HAP-1 (cell line): ENCODE data around the gene DHX58.

Source experiments
- DNase-seq, 2 experiments: peaks; one replicate each; pipeline ENCODE4 v3.0.0-alpha.2; 2016 to 2020; ENCODE audit warnings: low spot score in 2 of 2
- H3K27me3 ChIP-seq: fragments of 250-450 bp; sonication (Bioruptor Pico); 2 replicates; pipeline ENCODE4 v1.5.1; 2020; ENCODE audit warnings: low read depth, mild to moderate bottlenecking, moderate library complexity
- H3K36me3 ChIP-seq: fragments of 250-450 bp; sonication (Bioruptor Pico); replicated peaks from 2 replicates; pipeline ENCODE4 v1.5.1; 2020; ENCODE audit warnings: mild to moderate bottlenecking
- H3K4me1 ChIP-seq: fragments of 250-450 bp; sonication (Bioruptor Pico); 2 replicates; pipeline ENCODE4 v1.5.1; 2020; ENCODE audit warnings: mild to moderate bottlenecking
- H3K4me3 ChIP-seq: fragments of 250-450 bp; sonication (Bioruptor Pico); 2 replicates; pipeline ENCODE4 v1.5.1; 2020; ENCODE audit warnings: mild to moderate bottlenecking, moderate library complexity
- H3K9me3 ChIP-seq: fragments of 250-450 bp; sonication (Bioruptor Pico); 2 replicates; pipeline ENCODE4 v1.5.1; 2020; ENCODE audit warnings: mild to moderate bottlenecking, moderate library complexity
- in situ Hi-C: fragments of 300-500 bp; cut with MboI; formaldehyde crosslinking; loops from 3 replicates; pipeline ENCODE4 v1.14.3; 2020; ENCODE audit warnings: low sequenced_read_pairs, inconsistent platforms, mixed read lengths

DHX58 gene

DNA sequence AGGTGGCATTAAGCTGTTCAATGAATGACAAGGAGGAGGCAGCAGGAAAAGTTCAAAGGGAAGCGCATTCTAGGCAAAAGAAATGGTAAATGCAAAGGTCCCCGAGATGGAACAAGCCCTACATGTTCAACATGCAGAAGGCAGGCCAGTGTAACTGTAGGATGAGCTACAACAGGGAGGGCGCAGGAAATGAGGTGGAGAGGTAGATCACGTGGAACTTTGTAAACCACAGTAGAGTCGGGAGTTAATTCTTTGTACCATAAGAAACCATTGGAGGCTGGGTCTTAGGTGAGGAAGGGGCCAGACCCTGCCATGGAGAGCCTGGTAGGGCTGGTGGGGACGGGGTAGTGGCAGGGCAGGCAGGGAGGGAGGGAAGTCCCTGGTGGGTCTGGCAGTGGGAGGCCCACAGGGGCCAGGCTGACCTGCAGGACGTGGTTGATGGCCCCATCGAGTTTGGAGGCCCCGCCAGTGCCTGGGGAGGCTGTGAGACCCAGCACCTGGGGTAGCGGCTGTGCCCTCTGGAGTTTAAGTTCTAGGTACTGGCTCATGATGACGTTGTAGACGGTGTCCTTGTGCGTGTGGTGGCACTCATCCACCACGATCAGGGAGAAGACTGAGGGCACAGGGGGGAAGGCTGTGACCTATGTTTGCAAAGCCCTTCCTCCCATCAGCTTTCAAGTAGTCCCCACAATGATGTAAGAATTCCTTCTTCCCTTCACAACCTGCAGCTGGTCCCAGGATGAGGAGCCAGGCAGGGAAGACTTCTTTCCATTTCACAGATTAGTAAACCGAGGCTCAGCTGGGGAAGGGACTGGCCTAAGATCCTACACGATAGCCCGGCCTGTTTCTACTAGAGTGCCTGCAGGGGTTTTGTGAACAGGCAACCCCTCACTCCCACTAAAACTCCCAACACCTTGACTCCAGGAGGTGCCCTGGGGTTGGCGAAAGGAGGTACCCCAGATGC is 1.9 kb downstream of the DHX58 start:
- H3K4me3 ChIP-seq, result no peak overlapping the region
- in situ Hi-C loops, result loop anchor here (5.0 kb wide), 1 partner anchor 83 kb away; no protein-coding TSS in a partner anchor
- H3K4me1 ChIP-seq, result no peaks in the 10 kb centered on the region
- no peaks in the 10 kb centered on the region for H3K27me3 ChIP-seq
- DNase-seq, result no peak
- peaks cover 23% of the 10 kb centered on the region for H3K36me3 ChIP-seq
- H3K9me3 ChIP-seq, result no peaks in the 10 kb centered on the region

DNA sequence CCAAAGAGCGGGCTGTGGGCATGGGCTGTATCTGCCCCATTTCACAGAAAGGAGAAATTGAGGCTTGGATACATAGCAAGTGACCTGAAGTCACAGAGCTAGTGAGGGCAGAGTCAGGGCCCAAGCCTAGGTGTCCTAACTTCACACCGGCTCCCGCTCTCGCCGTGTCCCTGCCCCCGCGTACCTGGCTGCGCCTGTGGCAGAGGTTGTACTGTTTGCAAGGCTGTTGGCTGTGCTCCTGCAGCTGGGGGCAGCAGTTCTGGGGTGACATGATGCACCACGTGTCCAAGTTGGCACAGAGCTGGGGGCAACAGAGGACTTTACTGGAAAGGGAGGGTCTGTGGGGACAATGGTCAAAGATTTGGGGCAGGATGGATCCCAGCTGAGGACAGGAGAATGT is 3.4 kb downstream of the DHX58 start:
- Histone ChIP-seq H3K27me3 (no peaks in the 10 kb centered on the region), H3K36me3 (peaks cover 14% of the 10 kb centered on the region), H3K4me3 (no peak overlapping the region), H3K9me3 (no peaks in the 10 kb centered on the region), H3K4me1 (no peaks in the 10 kb centered on the region)
- DNase-seq, result no peak
- in situ Hi-C loops, result no loop called here

DNA sequence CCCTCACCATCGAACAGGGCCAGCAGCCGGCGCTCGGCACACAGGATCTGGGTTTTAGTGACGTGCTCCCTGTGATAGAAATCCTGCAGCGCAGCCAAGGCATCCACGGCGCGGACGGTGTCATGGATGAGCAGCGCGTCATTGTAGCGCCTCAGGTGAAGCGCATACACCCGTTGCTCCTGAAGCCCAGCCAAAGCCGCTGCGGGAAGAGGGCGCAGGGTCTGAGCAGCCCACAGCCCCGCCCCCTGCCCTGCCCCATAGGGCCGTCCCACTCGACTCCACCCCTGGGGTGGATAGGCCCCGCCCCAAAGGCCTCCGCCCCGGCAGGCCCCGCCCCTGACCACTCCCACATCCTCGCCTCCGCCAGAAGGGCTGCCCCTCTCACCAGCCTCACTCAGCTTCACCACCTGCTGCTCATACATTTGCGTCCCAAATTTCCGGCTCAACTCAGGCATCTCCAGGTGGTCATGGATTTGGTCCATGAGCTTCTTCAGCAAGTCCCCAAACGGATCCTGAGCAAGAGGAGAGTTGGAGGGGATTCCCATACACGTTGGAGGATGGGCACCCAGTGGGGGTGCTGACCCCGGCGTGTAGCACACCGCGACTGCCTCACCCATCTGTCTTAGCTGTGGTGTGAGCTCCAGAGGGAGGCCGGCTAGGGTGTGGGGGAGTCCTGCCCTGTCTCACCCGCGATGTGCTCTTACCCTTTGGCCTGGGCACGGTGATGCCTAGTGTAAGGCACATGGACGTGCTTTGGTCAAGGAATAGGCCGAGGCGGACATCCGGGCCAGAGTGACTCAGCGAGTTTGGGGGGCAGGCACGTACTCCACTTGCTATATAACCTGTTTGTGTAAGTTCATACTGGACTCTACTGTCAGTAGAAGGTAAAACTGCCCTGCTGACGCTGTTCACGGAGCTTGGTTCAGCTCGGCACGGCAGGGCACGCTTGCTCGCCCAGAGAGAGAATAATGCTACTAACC is 4.6 kb downstream of the DHX58 start:
- Histone ChIP-seq H3K4me3 (no peak overlapping the region), H3K4me1 (no peaks in the 10 kb centered on the region), H3K27me3 (no peaks in the 10 kb centered on the region), H3K36me3 (peaks cover 2% of the 10 kb centered on the region), H3K9me3 (no peaks in the 10 kb centered on the region)
- peak; percentile 45 to 88 for DNase-seq
- in situ Hi-C loops, result no loop called here

DNA sequence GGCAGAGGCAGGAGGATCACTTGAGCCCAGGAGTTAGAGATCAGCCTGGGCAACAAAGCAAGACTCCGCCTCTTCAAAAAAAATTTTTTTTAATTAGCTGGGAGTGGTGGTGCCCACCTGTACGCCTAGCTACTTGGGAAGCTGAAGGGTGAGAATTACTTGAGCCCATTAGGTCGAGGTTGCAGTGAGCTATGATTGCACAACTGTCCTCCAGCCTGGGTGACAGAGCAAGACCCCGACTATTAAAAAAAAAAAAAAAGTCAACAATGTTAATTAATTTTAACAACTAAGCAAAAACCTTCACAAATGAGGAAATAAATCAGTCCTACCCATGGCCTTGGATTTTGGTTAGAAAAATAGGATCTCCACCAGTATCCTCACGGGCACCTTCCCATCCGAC is 5.4 kb downstream of the DHX58 start:
- Histone ChIP-seq H3K27me3 (no peaks in the 10 kb centered on the region), H3K9me3 (no peaks in the 10 kb centered on the region), H3K4me1 (no peaks in the 10 kb centered on the region), H3K4me3 (no peak overlapping the region), H3K36me3 (no peaks in the 10 kb centered on the region)
- DNase-seq, result no peak
- in situ Hi-C loops, result no loop called here

DNA sequence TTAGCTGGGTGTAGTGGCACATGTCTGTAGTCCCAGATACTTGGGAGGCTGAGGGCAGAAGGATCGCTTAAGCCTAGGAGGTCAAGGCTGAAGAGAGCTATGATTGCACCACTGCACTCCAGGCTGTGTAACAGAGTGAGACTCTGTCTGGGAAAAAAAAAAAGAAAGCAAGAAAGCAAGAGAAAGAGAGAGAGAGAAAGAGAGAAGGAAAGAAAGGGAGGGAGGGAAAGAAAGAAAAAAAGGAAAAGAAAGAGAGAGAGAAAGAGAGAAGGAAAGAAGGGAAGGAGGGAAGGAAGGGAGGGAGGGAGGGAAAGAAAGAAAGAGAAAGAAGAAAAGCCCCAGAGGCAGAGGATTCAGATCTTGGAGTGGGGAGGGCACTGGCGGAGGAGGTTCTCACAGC is 6.5 kb downstream of the DHX58 start:
- DNase-seq, result no peak
- in situ Hi-C loops, result no loop called here
- no peaks in the 10 kb centered on the region for H3K36me3 ChIP-seq

DNA sequence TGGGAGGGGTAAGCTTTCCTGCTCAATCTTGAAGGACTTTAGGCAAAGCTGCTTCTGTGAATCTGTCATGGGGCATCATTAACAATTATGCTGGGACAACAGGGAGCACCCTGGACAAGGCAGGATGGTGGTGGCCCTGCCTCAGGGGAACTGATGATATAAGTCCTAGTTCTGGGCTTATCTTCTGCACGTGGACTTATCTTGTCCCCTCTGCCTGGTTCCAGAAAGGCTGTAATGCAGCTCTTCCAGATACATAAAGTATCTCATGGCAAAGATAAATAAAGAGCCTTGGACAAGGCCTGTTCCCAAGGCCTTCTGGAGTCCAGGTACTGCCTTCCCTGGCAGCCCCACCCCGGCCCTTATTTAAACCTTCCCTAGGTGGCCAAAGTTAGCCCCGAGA is 8.2 kb downstream of the DHX58 start:
- Histone ChIP-seq H3K9me3 (no peaks in the 10 kb centered on the region), H3K27me3 (no peaks in the 10 kb centered on the region), H3K36me3 (no peaks in the 10 kb centered on the region), H3K4me1 (no peaks in the 10 kb centered on the region), H3K4me3 (no peak overlapping the region)
- in situ Hi-C loops, result no loop called here
- DNase-seq, result no peak

More for the DNA sequence above, 6.5 kb downstream of the DHX58 start:
- Histone ChIP-seq H3K4me1 (no peaks in the 10 kb centered on the region), H3K27me3 (no peaks in the 10 kb centered on the region), H3K4me3 (no peak overlapping the region), H3K9me3 (no peaks in the 10 kb centered on the region)

DNA sequence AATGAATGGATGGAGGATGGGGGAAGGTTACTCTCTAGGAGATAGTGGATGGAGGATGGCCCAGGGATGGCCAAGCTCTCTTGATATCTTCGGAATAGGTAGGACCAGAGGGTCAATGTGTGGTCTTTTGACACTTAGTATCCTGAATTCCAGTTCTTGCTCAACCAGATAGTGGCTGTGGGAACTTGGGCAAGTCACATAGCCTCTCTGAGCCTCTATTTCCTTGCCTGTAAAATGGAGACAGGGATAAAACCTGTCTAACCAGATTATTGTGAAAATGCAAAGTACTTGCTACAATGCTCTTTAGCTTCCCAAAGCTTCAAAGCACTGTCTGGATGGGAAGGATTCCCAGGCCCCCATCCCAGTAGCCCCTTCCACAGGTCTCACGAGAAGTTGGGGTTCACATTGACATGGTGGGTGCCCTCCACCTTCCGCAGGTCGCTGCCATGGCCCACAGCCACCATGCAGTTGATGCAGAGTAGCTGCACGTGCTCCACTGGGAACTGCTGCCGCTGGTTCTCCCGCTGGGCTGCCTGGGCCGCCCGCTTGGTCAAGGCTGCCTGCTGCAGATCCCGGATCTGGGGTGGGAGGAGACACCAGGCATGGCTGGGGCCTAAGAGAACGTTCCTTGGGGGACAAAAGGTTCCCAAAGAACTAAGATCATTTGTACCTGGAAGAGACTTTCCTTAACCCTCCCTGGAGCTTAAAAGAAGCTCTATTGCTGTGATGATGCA is 9.1 kb downstream of the DHX58 start:
- DNase-seq, result no peak
- Histone ChIP-seq H3K27me3 (no peaks in the 10 kb centered on the region), H3K36me3 (no peaks in the 10 kb centered on the region), H3K4me3 (no peak overlapping the region), H3K4me1 (no peaks in the 10 kb centered on the region), H3K9me3 (no peaks in the 10 kb centered on the region)
- in situ Hi-C loops, result no loop called here

DNA sequence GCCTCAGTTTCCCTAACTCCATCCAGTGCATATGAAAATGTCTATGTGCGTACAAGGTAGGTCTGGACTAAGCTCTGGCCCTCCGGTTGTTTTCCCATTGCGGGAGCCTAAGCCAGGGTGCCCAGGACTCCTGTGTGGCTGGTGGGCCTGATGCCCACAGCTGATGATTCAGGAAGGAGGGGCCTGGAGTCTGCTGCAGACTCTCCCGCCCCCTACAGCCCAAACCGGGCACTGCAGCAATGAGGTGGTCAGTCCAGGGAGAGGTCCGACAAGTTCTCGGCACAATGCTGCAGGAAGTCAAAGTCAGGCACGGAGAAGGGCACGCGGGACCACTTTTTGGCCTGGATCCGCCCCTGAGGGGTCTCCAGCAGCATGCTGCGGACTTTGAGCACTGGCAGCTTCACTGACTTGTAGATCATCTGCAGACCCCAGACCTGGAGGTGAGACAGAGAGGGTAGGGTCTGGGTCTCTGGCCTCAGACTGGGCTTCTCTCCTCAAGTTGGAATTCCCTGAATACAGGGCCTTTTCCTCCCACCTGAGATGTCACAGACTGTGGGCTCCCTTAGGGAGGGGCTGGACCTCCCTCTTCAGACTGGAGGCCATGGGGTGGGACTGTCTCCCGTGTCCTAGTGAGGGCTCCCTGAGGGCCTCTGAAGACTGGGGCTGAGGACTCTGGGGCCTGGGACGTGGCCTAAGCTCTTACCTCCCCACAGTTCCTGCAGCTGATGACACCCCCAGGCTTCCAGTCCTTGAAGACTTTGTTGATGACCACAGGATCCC is 10.8 kb downstream of the DHX58 start:
- Histone ChIP-seq H3K4me3 (no peak overlapping the region), H3K27me3 (no peaks in the 10 kb centered on the region), H3K4me1 (peaks cover 3% of the 10 kb centered on the region; the same call in 1 of the 2 replicates), H3K36me3 (no peaks in the 10 kb centered on the region), H3K9me3 (no peaks in the 10 kb centered on the region)
- in situ Hi-C loops, result no loop called here
- DNase-seq, result peak; percentile 18 to 92

DNA sequence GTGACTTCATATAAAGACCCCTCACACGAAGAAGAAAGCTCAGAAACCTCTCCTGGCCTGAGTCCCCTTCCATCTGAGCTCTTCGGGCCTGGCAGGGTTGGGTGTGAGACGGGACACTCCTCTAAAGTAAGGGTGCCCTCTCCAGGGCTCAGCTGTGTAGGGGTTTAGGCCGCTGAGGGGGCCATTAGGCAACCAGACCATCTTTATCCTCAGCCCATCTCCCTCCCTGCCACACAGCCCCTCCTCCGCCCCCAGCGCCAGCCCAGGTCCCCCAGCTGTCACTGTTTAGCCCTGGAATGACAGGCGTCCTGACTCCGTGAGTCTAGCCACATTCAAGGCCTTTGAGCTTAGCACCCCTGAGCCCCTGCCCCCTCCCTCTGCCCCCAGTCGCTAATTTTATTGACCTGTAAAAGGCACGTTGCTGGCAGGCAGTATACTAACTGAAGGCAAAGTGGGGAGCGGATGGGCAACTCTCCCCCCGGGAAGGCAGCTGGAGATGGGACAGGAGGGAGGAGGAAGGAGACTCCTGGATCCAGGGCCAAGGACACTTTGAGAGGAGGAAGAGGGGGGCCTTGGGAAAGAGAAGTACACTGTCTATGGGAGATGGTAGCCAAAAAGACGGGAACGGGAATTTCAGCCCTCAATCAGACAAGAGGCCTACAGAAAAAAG is 13.6 kb downstream of the DHX58 start:
- Histone ChIP-seq H3K27me3 (no peaks in the 10 kb centered on the region), H3K4me3 (no peak overlapping the region), H3K36me3 (no peaks in the 10 kb centered on the region), H3K9me3 (no peaks in the 10 kb centered on the region), H3K4me1 (peaks cover 3% of the 10 kb centered on the region; the same call in 1 of the 2 replicates)
- no peak for DNase-seq
- in situ Hi-C loops, result no loop called here

DNA sequence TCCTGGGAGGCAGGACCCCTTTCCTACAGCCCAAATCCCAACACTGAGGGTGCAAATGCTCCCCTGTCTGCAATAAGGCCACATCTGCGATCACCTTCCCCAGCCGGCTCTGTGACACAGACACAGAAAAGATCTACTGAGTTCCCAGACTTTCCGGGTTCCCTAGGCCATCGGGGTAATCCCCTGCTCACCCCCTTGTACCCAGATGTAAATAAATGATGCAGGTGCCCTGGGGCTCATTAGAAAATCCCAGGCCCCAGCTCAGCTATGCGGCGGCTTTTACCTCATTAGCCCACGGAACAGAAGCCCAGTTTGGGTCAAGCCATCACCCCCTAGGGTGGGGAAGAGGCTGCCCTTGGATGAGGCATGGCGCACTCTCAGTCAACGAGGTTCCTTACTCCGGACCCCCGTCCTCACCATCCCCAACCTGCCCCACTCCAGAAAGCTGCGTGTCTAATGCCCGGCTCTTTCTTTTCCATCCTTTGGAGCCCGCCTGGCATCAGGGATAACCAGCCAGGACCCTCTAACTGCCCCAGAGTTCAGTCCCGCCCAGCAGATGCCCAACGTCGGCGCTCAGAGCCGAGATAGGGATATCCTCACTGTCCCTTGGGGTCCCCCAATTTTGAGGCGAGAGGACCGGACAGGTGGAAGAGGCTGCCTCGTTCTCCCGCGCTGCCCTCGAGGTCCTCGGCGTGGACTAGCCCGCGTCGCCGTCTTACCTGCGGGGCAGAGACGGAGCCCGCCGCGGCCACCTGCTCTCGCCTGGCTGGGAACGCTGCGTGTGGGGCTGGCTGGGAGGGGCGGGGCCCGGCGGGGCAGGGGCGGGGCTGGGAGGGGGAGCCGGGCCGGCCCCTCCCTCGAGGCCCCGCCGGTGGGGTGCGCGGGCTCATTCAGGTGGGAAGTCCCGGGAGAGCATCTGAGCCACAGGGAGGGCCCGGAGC is 14.6 kb downstream of the DHX58 start, which contains the start of gene ZNF385C:
TSS of gene ZNF385C (minus strand) at position 783 of the 941 bp plus-strand sequence. CDS start 35,417 bp downstream, outside the sequence.
- H3K4me1 ChIP-seq, result peaks cover 3% of the 10 kb centered on the region; the same call in 1 of the 2 replicates
- in situ Hi-C loops, result no loop called here
- no peaks in the 10 kb centered on the region for H3K9me3 ChIP-seq
- no peaks in the 10 kb centered on the region for H3K36me3 ChIP-seq
- H3K27me3 ChIP-seq, result no peaks in the 10 kb centered on the region
- peak in 1 of 2 experiments; percentile 47 for DNase-seq
- no peak within 1 kb of the TSS for H3K4me3 ChIP-seq

DNA sequence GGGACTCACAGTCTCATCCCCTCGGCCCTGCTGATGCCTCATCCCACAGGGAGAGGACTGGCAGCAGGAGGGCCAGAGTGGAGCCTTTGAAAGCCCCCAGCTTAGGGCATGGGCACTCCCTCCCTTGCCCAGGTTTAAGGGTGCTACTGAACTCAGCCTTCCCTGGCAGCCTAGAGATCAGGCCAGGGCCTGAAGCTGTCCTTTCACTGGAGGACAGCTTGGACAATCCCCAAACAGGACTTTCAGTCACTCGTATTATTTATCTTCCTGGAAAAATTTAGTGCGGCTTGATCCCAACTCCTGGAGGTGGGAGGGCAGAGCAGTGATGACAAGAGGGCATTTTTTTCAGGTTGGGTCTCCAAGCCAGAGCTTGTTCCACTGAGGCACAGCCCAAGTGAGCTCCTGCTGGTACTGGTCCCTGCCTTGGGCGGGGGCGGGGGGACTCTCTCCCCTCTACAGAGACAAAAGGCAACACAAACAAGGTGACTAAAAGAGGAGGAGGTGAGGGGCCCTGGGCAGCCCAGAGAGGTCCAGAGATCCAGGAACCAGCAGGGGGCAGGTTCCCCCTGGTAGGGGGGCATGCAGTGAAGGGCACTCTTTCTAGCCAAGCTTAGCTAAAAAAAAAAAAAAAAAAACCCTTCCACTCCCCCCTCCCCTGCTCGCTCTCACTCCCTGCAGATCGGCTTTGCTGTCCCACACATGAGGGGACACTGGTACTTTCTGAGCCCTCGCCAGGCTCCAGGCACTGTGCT is 16.0 kb downstream of the DHX58 start:
- Histone ChIP-seq H3K9me3 (no peaks in the 10 kb centered on the region), H3K27me3 (no peaks in the 10 kb centered on the region), H3K4me1 (peaks cover 3% of the 10 kb centered on the region; the same call in 1 of the 2 replicates), H3K4me3 (no peak overlapping the region), H3K36me3 (no peaks in the 10 kb centered on the region)
- DNase-seq, result no peak
- in situ Hi-C loops, result no loop called here
